Globus pallidus (tissue), 1 donor: ENCODE results near the gene TMEM126A.
A peak's percentile ranks its signal among the peaks of the same experiment; 100 is the strongest.
"Not testable (repeated sequence)": the region's sequence is repeated elsewhere in the genome, so short reads cannot be mapped to it uniquely, and the experiment has no call there.

ENCODE experiments used
- DNase-seq: peaks from one replicate; pipeline ENCODE4 v3.0.0-alpha.2; 2015; ENCODE audit warnings: low spot score

TMEM126A gene

GRCh38 chr11:85658180-85658579, 10.4 kb downstream of the TMEM126A start:
- DNase-seq = no peak

GRCh38 chr11:85661972-85662664, 14.4 kb downstream of the TMEM126A start:
- DNase-seq = no peak

GRCh38 chr11:85663080-85663752, 15.4 kb downstream of the TMEM126A start:
- no peak for DNase-seq

GRCh38 chr11:85663753-85664614, 16.2 kb downstream of the TMEM126A start:
- DNase-seq = peak; percentile 77

GRCh38 chr11:85664615-85665481, 17.1 kb downstream of the TMEM126A start, which contains the start of gene CREBZF:
CREBZF (minus strand) TSS chr11:85665129; CDS start chr11:85664875, 254 bp downstream.
- DNase-seq = peak; percentile 95

- peak; percentile 38 for DNase-seq
Observed at GRCh38 chr11:85665733-85666132, 18.0 kb downstream of the TMEM126A start.

- no peak for DNase-seq
Observed at GRCh38 chr11:85666687-85667086, 18.9 kb downstream of the TMEM126A start.

- DNase-seq = no peak
Observed at GRCh38 chr11:85668157-85668556, 20.4 kb downstream of the TMEM126A start.

- not testable (repeated sequence) for DNase-seq
Observed at GRCh38 chr11:85670949-85671663, 23.3 kb downstream of the TMEM126A start.

GRCh38 chr11:85672105-85672902, 24.5 kb downstream of the TMEM126A start:
- no peak for DNase-seq

- DNase-seq = no peak
Observed at GRCh38 chr11:85673393-85673792, 25.6 kb downstream of the TMEM126A start.

- DNase-seq = no peak
Observed at GRCh38 chr11:85679576-85679975, 31.8 kb downstream of the TMEM126A start.

GRCh38 chr11:85680897-85681296, 33.1 kb downstream of the TMEM126A start:
- DNase-seq = no peak

GRCh38 chr11:85682330-85683305, 34.9 kb downstream of the TMEM126A start:
- DNase-seq = peak; percentile 64

- peak; percentile 34 for DNase-seq
Observed at GRCh38 chr11:85685125-85685819, 37.5 kb downstream of the TMEM126A start.

- DNase-seq = peak; percentile 88
Observed at GRCh38 chr11:85685820-85686459, 38.2 kb downstream of the TMEM126A start, which contains the start of gene CCDC89. CCDC89 (minus strand) TSS chr11:85686195; CDS start chr11:85686130, 65 bp downstream.

GRCh38 chr11:85694385-85694980, 46.7 kb downstream of the TMEM126A start:
- DNase-seq = peak; percentile 58
